Suprapubic skin (tissue), 4 donors: Measurements from ENCODE around the gene LAMA5. TPM values are rescaled to one million over a fixed set of nuclear protein-coding genes. Genes with fewer than 3 reads are reported as not detected.

ENCODE experiments used
- DNase-seq, 2 donors: peaks; one replicate each; pipeline ENCODE4 v3.0.0-alpha.2; 2019; ENCODE audit warnings: low spot score in 2 of 2
- H3K27ac ChIP-seq: fragments of 200-600 bp; sonication (generic); one replicate; pipeline ENCODE4 v1.5.1; 2019
- H3K27me3 ChIP-seq: fragments of 200-600 bp; sonication (generic); one replicate; pipeline ENCODE4 v1.5.1; 2019
- H3K36me3 ChIP-seq: fragments of 200-600 bp; sonication (generic); one replicate; pipeline ENCODE4 v1.5.1; 2019
- H3K4me1 ChIP-seq: fragments of 200-600 bp; sonication (generic); one replicate; pipeline ENCODE4 v1.5.1; 2019
- H3K4me3 ChIP-seq: fragments of 200-600 bp; sonication (generic); one replicate; pipeline ENCODE4 v1.5.1; 2019; ENCODE audit warnings: mild to moderate bottlenecking
- H3K9me3 ChIP-seq: fragments of 200-600 bp; sonication (generic); one replicate; pipeline ENCODE4 v1.5.1; 2019
- CTCF ChIP-seq, 2 donors: fragments of 200-600 bp in 1 of 2; fragments of 450-650 bp in 1 of 2; sonication (generic) in 1 of 2; IDR thresholded peaks; one replicate each; pipeline ENCODE4 v1.5.1; 2016 to 2019; ENCODE audit warnings: antibody characterized with exemption in 2 of 2, mild to moderate bottlenecking in 1 of 2, moderate library complexity in 1 of 2
- EP300 ChIP-seq: sonication (generic); formaldehyde crosslinking; IDR thresholded peaks from one replicate; pipeline ENCODE4 v1.6.1; 2017; ENCODE audit warnings: antibody characterized with exemption
- POLR2A ChIP-seq, 2 donors: fragments of 450-650 bp; IDR thresholded peaks; one replicate each; pipeline ENCODE4 v1.6.1; 2017; ENCODE audit warnings: antibody characterized with exemption in 2 of 2, mild to moderate bottlenecking in 2 of 2, moderate library complexity in 2 of 2
- POLR2AphosphoS5 ChIP-seq, 3 donors: sonication (generic); formaldehyde crosslinking; IDR thresholded peaks; one replicate each; pipeline ENCODE4 v1.6.1; 2017; ENCODE audit warnings: antibody characterized with exemption in 3 of 3
- WGBS: methylation state at CpG from one replicate; pipeline ENCODE4 v1.1.5; 2018; 5-methylcytosine and 5-hydroxymethylcytosine counted together
- total RNA-seq, 4 donors: library from RNA; depleted of rRNA; stranded (reverse); fragments of >200 nt; gene quantifications; one replicate each; pipeline ENCODE4 v1.1.0, GENCODE V29; 2016

Gene LAMA5
- total RNA-seq, 4 donors from 2014 or later = 200 to 623 (median 316) TPM

DNA sequence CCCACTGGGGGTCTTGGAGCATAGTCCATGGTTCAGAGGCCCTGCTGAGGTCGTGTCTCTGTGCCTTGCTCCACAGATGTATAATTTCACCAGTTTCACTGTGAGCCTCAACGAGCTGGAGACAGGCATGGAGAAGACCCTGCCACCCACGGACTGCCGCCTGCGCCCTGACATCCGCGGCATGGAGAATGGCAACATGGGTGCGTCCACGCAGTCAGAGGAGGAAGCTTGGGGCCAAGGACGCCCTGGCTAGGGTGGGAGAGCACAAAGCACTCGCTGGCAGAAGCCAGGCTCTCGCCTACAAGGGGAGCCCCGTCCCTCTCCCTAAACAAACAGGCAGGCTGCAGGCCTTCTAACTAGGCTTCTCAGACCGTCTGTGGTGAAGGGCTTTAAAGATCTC, 78.0 kb downstream of the LAMA5 start:
- Histone ChIP-seq H3K27ac (no peak overlapping the region), H3K9me3 (no peaks in the 10 kb centered on the region), H3K4me1 (peaks cover 19% of the 10 kb centered on the region), H3K27me3 (no peaks in the 10 kb centered on the region), H3K4me3 (no peak overlapping the region), H3K36me3 (peaks cover 71% of the 10 kb centered on the region)
- 90% methylated on average over 14 of the region's 14 CpGs for WGBS
- no peak for DNase-seq
- TF ChIP-seq EP300 (no peak), POLR2A (IDR thresholded peaks at IDR 0.05) (no peak), POLR2AphosphoS5 (IDR thresholded peaks at IDR 0.05) (no peak), CTCF (IDR thresholded peaks at IDR 0.05) (no peak)

- H3K27me3 ChIP-seq = no peaks in the 10 kb centered on the region
- H3K36me3 ChIP-seq = peaks cover 71% of the 10 kb centered on the region
- no peak for DNase-seq
- 87% methylated on average over 15 of the region's 15 CpGs for WGBS
- no peak overlapping the region for H3K27ac ChIP-seq
- TF ChIP-seq CTCF (IDR thresholded peaks at IDR 0.05) (no peak), EP300 (no peak), POLR2A (IDR thresholded peaks at IDR 0.05) (no peak), POLR2AphosphoS5 (IDR thresholded peaks at IDR 0.05) (no peak)
- H3K4me1 ChIP-seq = peaks cover 19% of the 10 kb centered on the region
- H3K4me3 ChIP-seq = no peak overlapping the region
- no peaks in the 10 kb centered on the region for H3K9me3 ChIP-seq
These were observed 78.5 kb downstream of the LAMA5 start for GRCh38 chr20:62288535-62289105.

GRCh38 chr20:62287759-62288534, 79.2 kb downstream of the LAMA5 start:
- H3K9me3 ChIP-seq = no peaks in the 10 kb centered on the region
- 85% methylated on average over 12 of the region's 12 CpGs for WGBS

DNA sequence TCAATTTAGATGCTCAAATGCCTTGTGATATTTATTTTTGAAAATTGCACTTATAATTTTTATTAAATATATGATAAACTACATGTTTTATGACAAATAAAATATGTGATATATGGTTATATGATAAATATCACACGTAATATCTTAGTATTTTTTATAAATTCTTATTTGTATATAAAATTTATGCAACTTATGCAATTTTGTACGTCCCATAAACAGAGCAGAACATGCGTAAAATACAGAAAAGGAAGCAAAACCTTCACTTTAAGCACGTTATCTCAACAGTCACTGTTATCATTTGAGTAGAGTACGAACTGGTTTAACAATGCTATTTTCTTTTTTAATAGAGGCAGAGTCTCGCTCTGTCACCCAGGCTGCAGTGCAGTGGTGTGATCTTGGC, 80.0 kb downstream of the LAMA5 start:
- peaks cover 73% of the 10 kb centered on the region for H3K36me3 ChIP-seq
- TF ChIP-seq EP300 (no peak), CTCF (IDR thresholded peaks at IDR 0.05) (no peak)
- peaks cover 19% of the 10 kb centered on the region for H3K4me1 ChIP-seq
- no peaks in the 10 kb centered on the region for H3K27me3 ChIP-seq
- no peak overlapping the region for H3K4me3 ChIP-seq
- H3K27ac ChIP-seq = no peak overlapping the region
- no peaks in the 10 kb centered on the region for H3K9me3 ChIP-seq
- no peak for DNase-seq
- 90% methylated on average over 6 of the region's 6 CpGs for WGBS

More at GRCh38 chr20:62287759-62288534, 79.2 kb downstream of the LAMA5 start:
- DNase-seq = no peak
- TF ChIP-seq POLR2A (IDR thresholded peaks at IDR 0.05) = no peak
- no peak for TF ChIP-seq CTCF (IDR thresholded peaks at IDR 0.05)
- no peak for TF ChIP-seq EP300
- TF ChIP-seq POLR2AphosphoS5 (IDR thresholded peaks at IDR 0.05) = no peak
- H3K36me3 ChIP-seq = peaks cover 72% of the 10 kb centered on the region
- H3K4me1 ChIP-seq = peaks cover 19% of the 10 kb centered on the region
- H3K27ac ChIP-seq = no peak overlapping the region
- no peaks in the 10 kb centered on the region for H3K27me3 ChIP-seq
- H3K4me3 ChIP-seq = no peak overlapping the region

GRCh38 chr20:62286493-62287064, 80.5 kb downstream of the LAMA5 start:
- Histone ChIP-seq H3K36me3 (peaks cover 73% of the 10 kb centered on the region), H3K27ac (peak overlapping the region; percentile 9)
- 87% methylated on average over 22 of the region's 25 CpGs for WGBS

More at GRCh38 chr20:62286493-62287064, 80.5 kb downstream of the LAMA5 start:
- DNase-seq = no peak
- no peak for TF ChIP-seq POLR2AphosphoS5 (IDR thresholded peaks at IDR 0.05)
- TF ChIP-seq POLR2A (IDR thresholded peaks at IDR 0.05) = no peak
- no peak for TF ChIP-seq EP300
- TF ChIP-seq CTCF (IDR thresholded peaks at IDR 0.05) = no peak
- Histone ChIP-seq H3K4me1 (peaks cover 19% of the 10 kb centered on the region), H3K4me3 (no peak overlapping the region), H3K27me3 (no peaks in the 10 kb centered on the region), H3K9me3 (no peaks in the 10 kb centered on the region)
